Measurements from ENCODE around the gene ITGB3. TPM values are rescaled to one million over a fixed set of nuclear protein-coding genes. Genes with fewer than 3 reads are reported as not detected.

Gene ITGB3
- total and polyA plus RNA-seq, 2 of the 4 experiments (the other 2 are of a cell fraction): 9.8 to 17.6 TPM

DNA sequence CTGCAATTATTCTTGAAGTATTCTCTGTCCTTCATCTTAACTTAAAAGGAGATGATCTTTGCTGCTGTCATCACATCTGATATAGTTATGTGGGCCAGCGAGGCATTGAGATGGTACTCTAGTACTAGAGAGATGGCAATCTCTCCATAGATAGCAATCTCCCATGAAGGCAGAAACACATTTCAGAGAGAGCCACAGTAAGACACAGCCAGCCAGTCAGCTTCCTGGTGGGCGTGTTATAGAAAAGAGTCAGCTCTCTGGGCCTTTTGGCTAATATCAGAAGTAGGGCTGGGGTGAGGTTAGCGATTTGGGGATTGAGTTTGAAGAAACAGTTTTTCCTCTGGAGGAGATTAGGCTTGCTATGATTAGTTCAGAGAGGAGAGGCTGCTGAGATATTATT is 47.5 kb downstream of the ITGB3 start:
- WGBS, 2 experiments (ENCODE audit: extremely low coverage in 2 of 2, insufficient read length in 1 of 2): no CpG with 5 or more reads among the region's 3 CpGs
- POLR2A ChIA-PET (ENCODE audit: unreplicated experiment): no interaction called here
- H3K9me3 ChIP-seq (ENCODE audit: control insufficient read depth, insufficient read depth, low read length): peaks cover 2% of the 10 kb centered on the region; the same call in 1 of the 2 replicates

More for the DNA sequence above, 47.5 kb downstream of the ITGB3 start:
- no TSS peak for BruUV-seq (replicated peaks)
- H3K14ac ChIP-seq (replicated peaks; ENCODE audit: low read depth, low read length): no peak overlapping the region
- H2BK20ac ChIP-seq (ENCODE audit: low read depth, low read length): no peak overlapping the region
- in situ Hi-C loops (cut with MboI; ENCODE audit: low sequenced_read_pairs) (no loop called here), dilution Hi-C loops (cut with HindIII; ENCODE audit: low sequenced_read_pairs, unreplicated experiment) (no loop called here), intact Hi-C loops (cut with micrococcal nuclease) (no loop called here)
- CTCF ChIA-PET: interaction anchor here (0.6 kb wide), 1 partner anchor 19 kb away, joined by 7 read pairs; no protein-coding TSS in a partner anchor
- H3K18ac ChIP-seq (ENCODE audit: low read depth, low read length): no peak overlapping the region
- no peaks in the 10 kb centered on the region for H3K27me3 ChIP-seq (ENCODE audit: control insufficient read depth, insufficient read depth, low read length)
- no peak overlapping the region for H2AK5ac ChIP-seq (ENCODE audit: low read depth, low read length)
- H3K27ac ChIP-seq (ENCODE audit: insufficient read depth, low read length): no peak overlapping the region
- no peak overlapping the region for H3K56ac ChIP-seq (ENCODE audit: extremely low read depth, insufficient read depth, low read length)
- no peak overlapping the region for H4K5ac ChIP-seq (ENCODE audit: low read depth, low read length)
- peaks cover 10% of the 10 kb centered on the region for H3K4me1 ChIP-seq (ENCODE audit: control insufficient read depth, insufficient read depth, low read length)
- no peak overlapping the region for H3K4ac ChIP-seq (ENCODE audit: low read depth, low read length)
- no peak overlapping the region for H4K8ac ChIP-seq (ENCODE audit: low read depth in 2 of 2, low read length in 2 of 2)
- no peak overlapping the region for H3K4me3 ChIP-seq (ENCODE audit: insufficient read depth, low read depth, low read length)
- peaks cover 46% of the 10 kb centered on the region for H3K36me3 ChIP-seq (ENCODE audit: control insufficient read depth, insufficient read depth, low read length)
- peaks cover 22% of the 10 kb centered on the region for H3K9me1 ChIP-seq (ENCODE audit: insufficient read depth, low read length)
- peaks cover 0 to 11% of the 10 kb centered on the region in 2 experiments; a peak in 1 of 4 replicates for H3K79me1 ChIP-seq (ENCODE audit: low read depth in 1 of 2, low read length in 2 of 2)
- H3K23ac ChIP-seq (ENCODE audit: low read depth, low read length): no peak overlapping the region
- H2AK9ac ChIP-seq (replicated peaks; ENCODE audit: low read depth, low read length, poor library complexity): no peak overlapping the region
- H4K20me1 ChIP-seq (ENCODE audit: insufficient read depth, low read length): no peaks in the 10 kb centered on the region
- no peak overlapping the region for H4K91ac ChIP-seq (ENCODE audit: insufficient read depth, low read depth, low read length)
- no peak for DNase-seq
- no peak overlapping the region for H2BK5ac ChIP-seq (ENCODE audit: low read depth, low read length, poor library complexity, severe bottlenecking)
- no peak for TF ChIP-seq RAD21 (IDR thresholded peaks at IDR 0.05; ENCODE audit: low read length)
- TF ChIP-seq BHLHE40 (IDR thresholded peaks at IDR 0.05; ENCODE audit: low read depth, low read length): no peak
- TF ChIP-seq, protein P1, sequence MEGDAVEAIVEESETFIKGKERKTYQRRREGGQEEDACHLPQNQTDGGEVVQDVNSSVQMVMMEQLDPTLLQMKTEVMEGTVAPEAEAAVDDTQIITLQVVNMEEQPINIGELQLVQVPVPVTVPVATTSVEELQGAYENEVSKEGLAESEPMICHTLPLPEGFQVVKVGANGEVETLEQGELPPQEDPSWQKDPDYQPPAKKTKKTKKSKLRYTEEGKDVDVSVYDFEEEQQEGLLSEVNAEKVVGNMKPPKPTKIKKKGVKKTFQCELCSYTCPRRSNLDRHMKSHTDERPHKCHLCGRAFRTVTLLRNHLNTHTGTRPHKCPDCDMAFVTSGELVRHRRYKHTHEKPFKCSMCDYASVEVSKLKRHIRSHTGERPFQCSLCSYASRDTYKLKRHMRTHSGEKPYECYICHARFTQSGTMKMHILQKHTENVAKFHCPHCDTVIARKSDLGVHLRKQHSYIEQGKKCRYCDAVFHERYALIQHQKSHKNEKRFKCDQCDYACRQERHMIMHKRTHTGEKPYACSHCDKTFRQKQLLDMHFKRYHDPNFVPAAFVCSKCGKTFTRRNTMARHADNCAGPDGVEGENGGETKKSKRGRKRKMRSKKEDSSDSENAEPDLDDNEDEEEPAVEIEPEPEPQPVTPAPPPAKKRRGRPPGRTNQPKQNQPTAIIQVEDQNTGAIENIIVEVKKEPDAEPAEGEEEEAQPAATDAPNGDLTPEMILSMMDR (conservative IDR thresholded peaks at IDR 0.05; ENCODE audit: low read depth, low read length): no peak
- no peak for TF ChIP-seq SMC3 (IDR thresholded peaks at IDR 0.05; ENCODE audit: low read depth, low read length)
- no peak overlapping the region for H2BK120ac ChIP-seq (ENCODE audit: low read depth, low read length)
- H3K4me2 ChIP-seq (ENCODE audit: low read depth, low read length): no peak overlapping the region
- no peak for ATAC-seq (ENCODE audit: low read depth)
- H3K9ac ChIP-seq (ENCODE audit: low read depth, low read length): no peak overlapping the region
- H2BK15ac ChIP-seq (ENCODE audit: low read depth, low read length): no peak overlapping the region
- no peak overlapping the region for H2AFZ ChIP-seq (replicated peaks; ENCODE audit: low read length, poor library complexity)
